ENCODE results near the gene ARSA.

DNA sequence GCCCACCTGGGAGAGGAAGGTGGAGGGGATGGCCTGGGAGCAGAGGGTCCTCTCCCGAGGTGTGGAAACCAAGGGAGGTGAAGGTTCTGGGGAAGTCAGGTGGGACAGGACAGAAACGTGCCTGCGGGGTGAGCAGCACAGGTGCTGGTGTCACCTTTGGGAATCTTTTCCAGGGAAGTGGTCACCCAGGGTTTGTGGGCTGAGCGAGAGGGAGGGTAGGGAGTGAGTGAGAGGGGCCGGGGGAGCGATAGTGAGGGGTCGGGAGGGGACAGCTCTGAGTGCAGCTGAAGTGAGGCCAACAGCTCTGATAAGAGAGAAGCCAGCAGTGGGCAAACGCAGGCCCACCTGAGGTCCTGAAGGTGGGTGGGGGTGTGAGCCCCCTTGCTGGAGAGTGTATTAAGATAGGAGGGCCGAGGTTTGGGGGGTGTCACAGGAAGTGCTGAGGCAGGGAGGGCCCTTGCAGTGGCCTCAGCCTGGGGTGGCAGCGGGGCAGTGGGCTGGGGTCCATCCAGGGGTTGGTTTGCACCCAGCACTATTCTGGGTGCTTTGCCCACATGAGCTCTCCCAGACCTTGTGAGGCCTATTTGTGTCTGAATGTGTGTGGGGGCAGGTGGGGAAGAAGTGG is 43.1 kb upstream of the ARSA start:
- TF ChIP-seq, protein P1, sequence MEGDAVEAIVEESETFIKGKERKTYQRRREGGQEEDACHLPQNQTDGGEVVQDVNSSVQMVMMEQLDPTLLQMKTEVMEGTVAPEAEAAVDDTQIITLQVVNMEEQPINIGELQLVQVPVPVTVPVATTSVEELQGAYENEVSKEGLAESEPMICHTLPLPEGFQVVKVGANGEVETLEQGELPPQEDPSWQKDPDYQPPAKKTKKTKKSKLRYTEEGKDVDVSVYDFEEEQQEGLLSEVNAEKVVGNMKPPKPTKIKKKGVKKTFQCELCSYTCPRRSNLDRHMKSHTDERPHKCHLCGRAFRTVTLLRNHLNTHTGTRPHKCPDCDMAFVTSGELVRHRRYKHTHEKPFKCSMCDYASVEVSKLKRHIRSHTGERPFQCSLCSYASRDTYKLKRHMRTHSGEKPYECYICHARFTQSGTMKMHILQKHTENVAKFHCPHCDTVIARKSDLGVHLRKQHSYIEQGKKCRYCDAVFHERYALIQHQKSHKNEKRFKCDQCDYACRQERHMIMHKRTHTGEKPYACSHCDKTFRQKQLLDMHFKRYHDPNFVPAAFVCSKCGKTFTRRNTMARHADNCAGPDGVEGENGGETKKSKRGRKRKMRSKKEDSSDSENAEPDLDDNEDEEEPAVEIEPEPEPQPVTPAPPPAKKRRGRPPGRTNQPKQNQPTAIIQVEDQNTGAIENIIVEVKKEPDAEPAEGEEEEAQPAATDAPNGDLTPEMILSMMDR (IDR thresholded peaks at IDR 0.05 in 4 of 5, conservative IDR thresholded peaks at IDR 0.05 in 1 of 5): no peak
- no peak for TF ChIP-seq POLR2A (IDR thresholded peaks at IDR 0.05)
